Measurements from ENCODE around the gene FDX2.

FDX2 gene

DNA sequence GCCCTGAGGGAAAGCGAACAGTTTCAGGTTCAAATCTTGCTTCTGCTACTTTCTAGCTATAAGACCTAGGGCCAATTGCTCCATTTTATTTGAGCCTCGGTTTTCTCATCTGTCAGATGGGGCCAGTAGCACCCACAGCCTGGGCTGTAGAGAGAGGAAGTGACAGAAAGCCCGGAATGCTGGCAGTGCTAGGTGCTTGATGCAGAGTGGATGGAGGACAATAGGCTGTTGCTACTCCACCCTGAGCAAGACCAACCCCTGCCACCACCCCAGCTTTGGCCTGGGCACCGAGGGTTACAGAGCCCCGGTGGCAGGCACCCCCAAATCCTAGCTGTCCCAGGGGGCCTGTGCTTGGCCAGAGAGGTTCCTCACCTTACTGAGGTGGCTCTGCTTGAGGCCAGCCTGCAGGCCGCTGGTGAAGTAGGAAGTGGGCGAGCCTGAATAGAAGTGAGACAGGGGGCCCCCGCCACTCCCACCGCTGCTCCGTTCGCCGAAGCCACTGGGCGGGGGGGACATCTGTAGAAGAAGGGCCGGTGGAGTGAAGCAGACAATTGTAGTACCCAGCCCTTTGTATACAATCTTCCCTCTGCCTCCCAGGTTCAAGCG is 2.1 kb upstream of the FDX2 start:
- Histone ChIP-seq H3K9me3 (ENCODE audit: control insufficient read depth, low read length) (no peaks in the 10 kb centered on the region), H3K27ac (ENCODE audit: low read depth, low read length, severe bottlenecking) (no peak overlapping the region), H3K36me3 (ENCODE audit: control insufficient read depth, insufficient read depth, low read length) (peaks cover 73% of the 10 kb centered on the region), H3K4me3 (ENCODE audit: extremely low read depth, insufficient read depth, low read length, poor library complexity, severe bottlenecking) (no peak overlapping the region), H3K4me1 (ENCODE audit: control insufficient read depth, insufficient read depth, low read length, poor library complexity, severe bottlenecking) (peaks cover 4% of the 10 kb centered on the region)
- WGBS, 2 experiments (ENCODE audit: insufficient coverage in 2 of 2), result 96% methylated on average over 9 to 13 of the region's 15 CpGs

DNA sequence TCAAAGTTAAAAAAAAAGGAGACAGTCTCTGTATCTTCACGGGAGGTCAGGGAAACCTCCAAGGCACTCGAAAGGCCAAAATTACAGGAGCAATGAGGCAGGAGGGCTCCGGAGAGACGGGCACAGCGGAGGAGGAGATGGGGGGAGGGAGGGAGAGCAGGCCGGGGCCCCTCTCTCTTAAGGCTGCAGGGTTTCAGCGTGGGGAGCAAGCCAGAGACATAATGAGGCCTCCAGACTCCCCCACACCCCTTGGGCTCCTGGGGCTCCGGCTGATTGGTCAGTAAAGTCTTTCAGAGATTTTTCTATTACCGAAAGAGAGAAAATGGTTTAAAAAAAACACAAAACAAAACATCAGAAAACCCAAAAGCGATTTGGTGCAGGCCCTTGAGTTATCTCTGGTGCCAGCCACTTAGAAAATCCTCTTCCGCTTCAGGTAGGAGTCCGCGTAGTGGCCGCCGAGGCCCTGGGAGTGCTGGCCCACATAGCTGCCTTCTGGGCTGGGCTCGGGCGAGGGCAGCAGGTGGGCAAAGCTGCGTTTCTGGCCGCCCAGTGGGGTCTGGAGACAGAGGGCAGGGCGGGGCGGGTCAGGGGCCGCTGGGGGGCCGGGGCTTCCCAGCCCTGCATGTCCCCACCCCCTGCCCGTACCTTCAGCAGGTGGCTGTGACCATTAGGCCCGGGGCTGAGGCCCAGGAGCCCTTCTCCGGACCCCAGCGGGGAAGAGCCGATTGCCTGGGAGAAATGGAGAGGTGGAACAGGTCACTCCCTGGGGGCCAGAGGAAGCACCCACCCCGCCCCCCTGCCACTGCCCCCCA is 1.4 kb upstream of the FDX2 start:
- Histone ChIP-seq H3K36me3 (ENCODE audit: control insufficient read depth, insufficient read depth, low read length) (peaks cover 66% of the 10 kb centered on the region), H3K27ac (ENCODE audit: low read depth, low read length, severe bottlenecking) (peak overlapping the region; percentile 29), H3K9me3 (ENCODE audit: control insufficient read depth, low read length) (no peaks in the 10 kb centered on the region), H3K4me3 (ENCODE audit: extremely low read depth, insufficient read depth, low read length, poor library complexity, severe bottlenecking) (no peak overlapping the region), H3K4me1 (ENCODE audit: control insufficient read depth, insufficient read depth, low read length, poor library complexity, severe bottlenecking) (peaks cover 4% of the 10 kb centered on the region)
- 95% methylated on average over 18 to 23 of the region's 29 CpGs for WGBS, 2 experiments (ENCODE audit: insufficient coverage in 2 of 2)

DNA sequence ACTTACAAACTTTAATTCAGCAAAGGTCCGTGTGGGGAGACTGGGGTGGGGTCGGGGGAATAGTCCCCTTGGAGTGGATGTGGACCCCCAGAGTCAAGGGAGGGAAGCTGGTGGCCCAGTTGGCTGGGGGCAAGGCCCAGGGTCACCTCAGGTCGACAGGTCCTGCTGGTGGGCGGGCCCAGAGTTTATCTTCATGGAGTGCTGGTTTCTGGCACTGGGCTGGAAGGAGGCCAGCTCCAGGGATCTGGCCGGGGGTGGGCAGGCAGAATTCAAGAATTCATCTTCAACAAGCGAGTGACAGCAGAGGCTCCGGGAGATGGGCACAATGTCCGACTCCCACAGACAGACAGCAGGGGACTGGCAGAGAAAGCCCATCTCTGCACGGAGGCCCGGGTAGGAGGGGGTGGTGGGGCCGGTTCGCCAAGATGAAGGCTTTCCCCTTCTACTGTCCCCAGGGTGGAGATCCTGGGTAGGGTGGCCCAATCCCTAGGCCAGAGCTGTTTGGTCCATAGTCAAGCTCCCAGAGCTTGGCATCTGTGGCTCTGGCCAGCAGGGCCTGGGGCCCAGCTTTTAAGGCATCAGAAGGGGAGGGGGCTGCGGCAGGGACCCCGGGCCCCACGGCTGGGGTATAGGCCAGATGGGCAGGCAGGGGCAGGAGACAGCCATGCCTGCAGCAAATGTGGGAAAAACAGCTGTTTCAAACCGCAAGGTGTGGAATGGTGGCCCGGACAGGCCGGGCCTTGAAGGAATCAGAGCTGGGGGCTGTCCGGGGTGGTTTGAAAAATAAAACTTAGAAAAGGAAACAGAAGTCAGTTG is 622 bp upstream of the FDX2 start:
- 87 to 90% methylated on average over 16 to 18 of the region's 19 CpGs for WGBS, 2 experiments (ENCODE audit: insufficient coverage in 2 of 2)
- Histone ChIP-seq H3K27ac (ENCODE audit: low read depth, low read length, severe bottlenecking) (peak overlapping the region; percentile 36), H3K4me1 (ENCODE audit: control insufficient read depth, insufficient read depth, low read length, poor library complexity, severe bottlenecking) (peaks cover 4% of the 10 kb centered on the region), H3K4me3 (ENCODE audit: extremely low read depth, insufficient read depth, low read length, poor library complexity, severe bottlenecking) (peak overlapping the region; percentile 85), H3K36me3 (ENCODE audit: control insufficient read depth, insufficient read depth, low read length) (peaks cover 58% of the 10 kb centered on the region), H3K9me3 (ENCODE audit: control insufficient read depth, low read length) (no peaks in the 10 kb centered on the region)

GRCh38 chr19:10309423-10309822 is 6.4 kb downstream of the FDX2 start, which contains the start of gene ZGLP1:
TSS of gene ZGLP1 (minus strand) at chr19:10309815.
- H3K36me3 ChIP-seq (ENCODE audit: control insufficient read depth, insufficient read depth, low read length), result peaks cover 20% of the 10 kb centered on the region
- H3K4me1 ChIP-seq (ENCODE audit: control insufficient read depth, insufficient read depth, low read length, poor library complexity, severe bottlenecking), result peaks cover 5% of the 10 kb centered on the region
- H3K9me3 ChIP-seq (ENCODE audit: control insufficient read depth, low read length), result no peaks in the 10 kb centered on the region
- no peak within 1 kb of the TSS for H3K4me3 ChIP-seq (ENCODE audit: extremely low read depth, insufficient read depth, low read length, poor library complexity, severe bottlenecking)
- H3K27ac ChIP-seq (ENCODE audit: low read depth, low read length, severe bottlenecking), result no peak within 1 kb of the TSS
- 93 to 94% methylated on average over 21 to 22 of the region's 24 CpGs for WGBS, 2 experiments (ENCODE audit: insufficient coverage in 2 of 2)

GRCh38 chr19:10306327-10306726 is 9.5 kb downstream of the FDX2 start:
- H3K27ac ChIP-seq (ENCODE audit: low read depth, low read length, severe bottlenecking), result no peak overlapping the region
- H3K36me3 ChIP-seq (ENCODE audit: control insufficient read depth, insufficient read depth, low read length), result peaks cover 14% of the 10 kb centered on the region
- WGBS, 2 experiments (ENCODE audit: insufficient coverage in 2 of 2), result 100% methylated on average over 1 of the region's 5 CpGs; no CpG with 5 or more reads in 1 of the 2 experiments

DNA sequence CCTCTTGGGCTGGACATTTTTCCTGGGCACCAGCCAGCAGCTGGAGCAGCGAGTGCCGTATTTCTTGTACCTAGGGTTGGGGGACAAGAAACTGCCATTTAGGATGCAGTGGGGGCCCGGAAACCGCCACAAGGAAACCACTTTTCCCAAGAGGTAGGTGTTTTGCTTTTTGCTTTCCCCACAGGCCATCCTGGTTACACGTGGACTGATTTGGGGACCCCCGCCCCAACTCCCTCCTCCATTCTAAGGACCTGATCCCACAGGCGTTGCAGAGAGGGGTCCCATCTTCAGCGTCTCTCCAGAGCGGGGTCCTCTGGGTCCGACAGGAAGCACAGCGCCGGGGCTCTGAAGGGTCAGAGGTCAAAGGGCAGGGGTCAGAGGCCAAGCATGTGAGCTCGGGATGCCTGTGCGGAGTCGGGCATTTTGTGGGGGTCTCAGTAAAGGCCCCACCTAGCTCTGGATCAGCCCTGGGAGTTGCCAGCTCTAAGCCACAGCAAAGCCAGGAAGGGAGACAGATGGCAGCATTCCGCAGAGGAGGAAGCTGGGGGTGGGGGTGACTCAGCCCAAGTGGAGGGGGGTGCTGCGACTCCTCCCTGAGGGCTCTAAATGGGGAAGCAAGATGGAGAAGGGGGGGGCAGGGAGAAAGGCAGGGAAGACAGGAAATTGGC is 10.5 kb downstream of the FDX2 start:
- Histone ChIP-seq H3K9me3 (ENCODE audit: control insufficient read depth, low read length) (no peaks in the 10 kb centered on the region), H3K4me3 (ENCODE audit: extremely low read depth, insufficient read depth, low read length, poor library complexity, severe bottlenecking) (no peak overlapping the region), H3K36me3 (ENCODE audit: control insufficient read depth, insufficient read depth, low read length) (peaks cover 11% of the 10 kb centered on the region), H3K27ac (ENCODE audit: low read depth, low read length, severe bottlenecking) (no peak overlapping the region), H3K4me1 (ENCODE audit: control insufficient read depth, insufficient read depth, low read length, poor library complexity, severe bottlenecking) (peaks cover 5% of the 10 kb centered on the region)
- 95 to 96% methylated on average over 13 to 17 of the region's 17 CpGs for WGBS, 2 experiments (ENCODE audit: insufficient coverage in 2 of 2)

More at GRCh38 chr19:10306327-10306726, 9.5 kb downstream of the FDX2 start:
- Histone ChIP-seq H3K9me3 (ENCODE audit: control insufficient read depth, low read length) (no peaks in the 10 kb centered on the region), H3K4me1 (ENCODE audit: control insufficient read depth, insufficient read depth, low read length, poor library complexity, severe bottlenecking) (peaks cover 5% of the 10 kb centered on the region), H3K4me3 (ENCODE audit: extremely low read depth, insufficient read depth, low read length, poor library complexity, severe bottlenecking) (no peak overlapping the region)

GRCh38 chr19:10299545-10300458 is 16.0 kb downstream of the FDX2 start:
- no peak overlapping the region for H3K27ac ChIP-seq (ENCODE audit: low read depth, low read length, severe bottlenecking)
- H3K4me1 ChIP-seq (ENCODE audit: control insufficient read depth, insufficient read depth, low read length, poor library complexity, severe bottlenecking), result no peaks in the 10 kb centered on the region
- H3K36me3 ChIP-seq (ENCODE audit: control insufficient read depth, insufficient read depth, low read length), result no peaks in the 10 kb centered on the region
- 76 to 81% methylated on average over 9 to 11 of the region's 14 CpGs for WGBS, 2 experiments (ENCODE audit: insufficient coverage in 2 of 2)
- H3K4me3 ChIP-seq (ENCODE audit: extremely low read depth, insufficient read depth, low read length, poor library complexity, severe bottlenecking), result no peak overlapping the region
- no peaks in the 10 kb centered on the region for H3K9me3 ChIP-seq (ENCODE audit: control insufficient read depth, low read length)

DNA sequence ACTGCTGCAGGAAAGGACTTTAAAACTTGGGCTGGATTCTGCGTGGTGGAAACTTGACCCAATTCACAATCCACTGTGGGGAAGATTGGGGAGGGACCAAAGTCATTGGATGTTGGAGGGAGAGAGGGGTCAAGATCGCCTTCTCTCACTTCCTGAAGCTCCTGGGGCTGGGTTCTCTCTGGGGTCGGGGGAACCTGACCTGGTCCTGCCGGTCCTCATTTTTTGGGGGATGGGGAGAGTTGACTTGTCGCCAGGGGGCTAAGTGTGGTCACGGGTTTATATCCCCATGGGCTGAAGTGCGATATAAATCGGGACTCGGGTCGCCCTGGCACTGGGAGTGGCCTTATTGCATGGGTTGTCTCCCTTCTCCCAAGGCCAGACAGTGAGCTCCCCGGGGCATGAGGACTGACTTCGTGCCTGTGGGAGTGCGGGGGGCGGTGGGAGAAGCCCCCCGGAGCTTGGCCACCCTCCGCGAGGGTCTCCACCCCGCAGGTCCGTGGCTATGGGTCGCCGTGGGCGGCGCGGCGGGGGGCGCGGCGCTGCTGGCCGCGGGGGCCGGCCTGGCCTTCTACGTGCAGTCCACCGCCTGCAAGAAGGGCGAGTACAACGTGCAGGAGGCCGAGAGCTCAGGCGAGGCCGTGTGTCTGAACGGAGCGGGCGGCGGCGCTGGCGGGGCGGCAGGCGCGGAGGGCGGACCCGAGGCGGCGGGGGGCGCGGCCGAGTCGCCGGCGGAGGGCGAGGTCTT is 19.8 kb downstream of the FDX2 start:
- Histone ChIP-seq H3K27ac (ENCODE audit: low read depth, low read length, severe bottlenecking) (no peak overlapping the region), H3K4me3 (ENCODE audit: extremely low read depth, insufficient read depth, low read length, poor library complexity, severe bottlenecking) (no peak overlapping the region), H3K9me3 (ENCODE audit: control insufficient read depth, low read length) (no peaks in the 10 kb centered on the region), H3K36me3 (ENCODE audit: control insufficient read depth, insufficient read depth, low read length) (no peaks in the 10 kb centered on the region), H3K4me1 (ENCODE audit: control insufficient read depth, insufficient read depth, low read length, poor library complexity, severe bottlenecking) (peaks cover 6% of the 10 kb centered on the region)
- WGBS, 2 experiments (ENCODE audit: insufficient coverage in 2 of 2), result 2% methylated on average over 44 to 46 of the region's 58 CpGs

- Histone ChIP-seq H3K9me3 (ENCODE audit: control insufficient read depth, low read length) (no peaks in the 10 kb centered on the region), H3K4me3 (ENCODE audit: extremely low read depth, insufficient read depth, low read length, poor library complexity, severe bottlenecking) (no peak overlapping the region), H3K4me1 (ENCODE audit: control insufficient read depth, insufficient read depth, low read length, poor library complexity, severe bottlenecking) (peaks cover 12% of the 10 kb centered on the region), H3K27ac (ENCODE audit: low read depth, low read length, severe bottlenecking) (no peak overlapping the region), H3K36me3 (ENCODE audit: control insufficient read depth, insufficient read depth, low read length) (no peaks in the 10 kb centered on the region)
- 9 to 13% methylated on average over 16 to 46 of the region's 48 CpGs for WGBS, 2 experiments (ENCODE audit: insufficient coverage in 2 of 2)
Measured at GRCh38 chr19:10295305-10295846, 20.4 kb downstream of the FDX2 start.
